Panc1 (cell line): ENCODE data around the gene C16orf74.

Experiments used
- CTCF ChIP-seq: fragments of 450-650 bp; IDR thresholded peaks from 2 replicates; pipeline ENCODE4 v1.5.1; 2017; ENCODE audit warnings: mild to moderate bottlenecking
- REST ChIP-seq, 2 experiments: IDR thresholded peaks; 2 replicates each; pipeline ENCODE4 v1.6.1; 2011 to 2012; ENCODE audit warnings: low read depth in 2 of 2, control low read depth in 1 of 2, low read length in 1 of 2, mild to moderate bottlenecking in 1 of 2, moderate library complexity in 1 of 2; ENCODE audit not compliant: insufficient read depth in 1 of 2
- TCF7L2 ChIP-seq: IDR thresholded peaks from 2 replicates; pipeline ENCODE4 v1.6.1; 2011; ENCODE audit warnings: mild to moderate bottlenecking, low read depth, low read length, inconsistent platforms

- TF ChIP-seq CTCF (no peak), TCF7L2 (no peak), REST (IDR thresholded peaks at IDR 0.05; ENCODE audit: insufficient read depth in 1 of 2, low read depth in 2 of 2, low read length in 1 of 2) (no peak)
Observed at GRCh38 chr16:85674418-85674755, 76.5 kb downstream of the C16orf74 start.
